SK-N-DZ (cell line): ENCODE measurements around the gene GCA.

Experiments used
- DNase-seq: peaks from one replicate; pipeline ENCODE4 v3.0.0-alpha.2; 2015; ENCODE audit warnings: low spot score

The GCA gene

GRCh38 chr2:162327806-162328205 lies 16.1 kb upstream of the GCA start:
- no peak for DNase-seq

- DNase-seq = no peak
Observed at GRCh38 chr2:162328424-162329157, 15.3 kb upstream of the GCA start.

DNA sequence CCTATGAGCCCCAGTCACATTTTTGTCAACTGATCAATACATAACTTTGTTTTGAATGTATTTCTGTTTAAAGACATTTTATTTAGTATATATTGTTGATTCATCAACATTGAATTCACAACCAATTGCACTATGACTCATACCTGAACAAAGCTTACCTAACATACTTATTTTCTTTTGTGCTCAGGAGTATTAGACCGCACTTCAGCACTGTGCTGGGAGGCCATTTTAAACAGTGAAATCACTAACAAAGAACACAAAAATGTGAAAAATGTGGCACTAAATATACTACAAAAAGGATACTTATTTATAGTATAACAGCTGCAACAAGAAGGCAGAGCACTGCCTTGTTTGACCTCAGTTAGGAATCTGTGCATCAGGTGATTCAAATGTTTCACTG lies 13.1 kb upstream of the GCA start:
- no peak for DNase-seq

DNA sequence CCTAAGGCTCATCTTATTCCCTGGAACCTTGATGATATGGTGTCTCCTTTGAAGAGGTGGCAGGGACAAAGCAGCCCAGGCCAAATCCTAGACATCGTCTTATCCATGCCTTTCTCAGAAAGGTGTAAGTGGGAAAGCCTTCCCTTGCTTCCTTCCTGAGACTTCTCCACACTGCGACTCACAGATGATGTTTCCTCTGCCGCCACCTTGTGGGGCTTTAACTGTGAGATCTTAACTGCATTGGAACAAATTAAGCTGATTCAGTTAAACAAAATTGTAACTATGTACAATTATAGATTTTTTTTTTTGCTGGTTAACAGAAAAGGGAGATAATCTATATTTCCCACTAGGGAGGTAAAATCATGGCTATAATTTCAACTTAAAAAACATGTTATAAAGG lies 10.0 kb upstream of the GCA start:
- peak; percentile 17 for DNase-seq

DNA sequence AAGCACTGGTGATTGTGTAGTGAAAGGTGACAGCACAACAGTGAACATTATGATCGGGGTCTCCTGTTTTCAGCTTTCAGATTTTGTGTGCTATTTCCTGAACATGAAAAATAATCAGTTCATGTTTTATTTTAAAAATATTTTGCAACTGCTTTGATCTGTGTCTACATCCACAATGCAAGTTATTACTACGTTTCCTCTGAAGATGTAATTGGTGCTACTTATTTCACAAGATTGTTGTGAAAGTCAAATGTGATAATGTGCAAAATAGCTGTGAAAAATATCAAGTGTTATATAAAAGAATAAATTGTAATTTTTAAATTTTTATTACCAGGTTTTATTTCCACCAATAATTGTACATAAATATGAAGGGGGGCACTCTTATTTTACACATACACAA lies 6.1 kb upstream of the GCA start:
- DNase-seq = no peak

- DNase-seq = no peak
Observed at GRCh38 chr2:162340822-162341221, 3.1 kb upstream of the GCA start.

GRCh38 chr2:162342321-162342720 lies 1.6 kb upstream of the GCA start:
- no peak for DNase-seq

GRCh38 chr2:162342841-162343240 lies 1.1 kb upstream of the GCA start:
- DNase-seq = no peak

DNA sequence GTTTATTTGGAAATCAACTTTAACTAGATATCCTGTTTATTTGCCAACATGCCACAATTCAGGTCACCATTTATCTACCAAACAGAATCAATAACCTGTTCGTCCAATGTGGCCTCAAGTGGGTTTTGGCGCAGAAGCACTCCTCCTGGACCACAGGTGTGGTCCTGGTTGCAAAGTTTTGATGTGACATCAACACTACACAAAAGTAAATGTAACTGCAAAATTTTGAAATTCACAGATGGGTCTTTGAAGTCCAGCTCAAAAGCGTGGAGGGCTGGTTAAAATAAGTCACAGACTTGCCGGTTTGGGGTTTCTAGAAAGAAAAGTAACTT lies 474 bp upstream of the GCA start:
- DNase-seq = no peak

DNA sequence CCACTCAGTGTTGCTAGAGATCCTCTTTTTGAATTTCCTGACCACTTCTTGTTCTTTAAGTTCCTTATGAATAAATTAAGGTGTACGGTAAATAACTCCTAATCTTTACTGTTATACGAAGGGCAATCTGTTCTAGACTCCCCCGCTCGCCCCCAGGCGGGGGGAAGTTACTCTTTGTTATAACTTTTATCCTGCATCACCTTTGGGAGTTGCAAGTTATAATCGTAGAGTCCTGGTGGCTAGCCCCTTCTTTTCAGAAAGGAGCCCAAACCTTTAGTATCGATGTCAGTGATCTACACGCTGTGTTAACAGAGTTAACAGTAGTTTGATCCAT lies 652 bp downstream of the GCA start:
- DNase-seq = no peak

GRCh38 chr2:162365392-162365791 lies 21.5 kb downstream of the GCA start:
- DNase-seq = no peak

- DNase-seq = no peak
Observed at GRCh38 chr2:162368494-162368893, 24.6 kb downstream of the GCA start.

- DNase-seq = no peak
Observed at GRCh38 chr2:162369551-162369950, 25.6 kb downstream of the GCA start.

DNA sequence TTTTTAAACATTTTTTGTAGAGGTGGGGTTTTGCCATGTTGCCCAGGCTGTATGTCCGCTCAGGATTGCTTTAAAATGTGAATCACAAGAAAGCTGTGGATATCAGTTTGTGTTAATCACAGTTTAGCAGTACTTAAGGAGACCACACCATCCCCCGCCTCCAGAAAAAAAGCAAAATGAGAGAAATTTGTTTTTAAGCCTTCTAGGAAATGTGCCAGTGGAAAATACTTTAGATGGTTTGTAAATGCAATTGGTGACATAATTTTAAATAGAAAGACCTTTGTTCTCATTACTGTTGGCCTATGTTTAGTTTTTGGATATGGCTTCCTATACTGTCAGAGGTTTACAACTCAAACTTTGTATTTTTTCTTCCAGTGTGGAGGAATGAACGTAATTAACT lies 27.0 kb downstream of the GCA start:
- no peak for DNase-seq

GRCh38 chr2:162372818-162373217 lies 28.9 kb downstream of the GCA start:
- DNase-seq = no peak

DNA sequence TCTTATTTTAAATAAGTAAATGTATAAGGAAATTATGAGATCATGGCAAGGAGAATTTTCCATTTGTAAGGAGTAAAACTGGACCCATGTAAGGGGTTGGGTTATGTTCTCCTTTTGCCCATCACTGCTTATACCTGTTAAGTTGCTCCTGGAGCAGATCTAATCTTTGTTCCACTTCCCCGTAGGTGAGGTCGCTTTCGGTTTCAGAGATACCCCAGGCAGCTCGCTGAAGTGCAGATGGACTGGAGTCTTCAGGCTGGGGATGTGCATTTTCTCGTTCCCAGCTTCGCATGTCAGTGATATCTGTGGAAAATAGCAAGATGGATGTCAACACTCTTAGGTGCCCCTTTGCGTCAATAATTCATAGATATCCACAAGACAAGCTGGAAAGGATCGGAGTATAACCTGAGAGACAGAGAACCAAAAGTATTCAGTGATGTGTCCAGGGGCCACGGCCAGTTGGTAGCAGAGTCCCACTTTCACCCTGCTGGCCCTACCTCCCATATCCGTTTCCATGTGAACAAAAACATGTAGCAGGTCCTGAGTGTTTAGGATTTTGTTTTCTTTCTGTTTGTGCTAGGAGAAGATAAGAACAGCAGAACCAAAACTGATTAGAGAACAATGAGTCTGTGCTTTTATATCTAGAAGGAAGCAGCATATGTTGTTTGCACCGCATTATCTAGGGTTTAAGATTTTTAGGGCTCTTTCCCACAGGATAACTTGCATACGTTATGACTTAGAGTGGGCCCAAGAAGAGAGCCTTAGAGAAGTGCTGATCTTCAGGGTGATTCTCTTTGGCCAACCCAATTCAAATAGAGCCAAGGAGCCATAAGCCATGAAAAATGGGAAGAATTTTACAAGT lies 36.0 kb downstream of the GCA start:
- no peak for DNase-seq

GRCh38 chr2:162381851-162382250 lies 37.9 kb downstream of the GCA start:
- DNase-seq = no peak

DNA sequence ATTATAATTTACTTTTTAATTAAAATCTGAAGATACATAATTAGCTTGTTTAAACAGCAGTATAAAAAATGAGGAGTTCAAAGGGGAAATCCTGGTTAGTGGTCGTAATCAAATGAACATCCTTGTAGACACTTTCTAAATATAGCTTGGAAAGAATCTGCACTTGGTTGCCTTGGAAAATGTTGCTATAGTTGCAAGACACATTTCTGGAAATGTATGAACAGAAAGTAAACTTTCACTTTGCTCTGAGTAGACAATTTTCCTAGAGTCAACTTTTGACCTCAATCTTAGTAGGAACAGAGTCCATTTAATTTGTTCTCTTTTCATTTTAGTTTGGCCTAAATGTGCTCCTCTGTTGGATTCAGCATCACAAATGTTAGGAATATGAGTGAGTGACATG lies 38.3 kb downstream of the GCA start:
- DNase-seq = no peak

- no peak for DNase-seq
Observed at GRCh38 chr2:162385536-162385935, 41.6 kb downstream of the GCA start.

DNA sequence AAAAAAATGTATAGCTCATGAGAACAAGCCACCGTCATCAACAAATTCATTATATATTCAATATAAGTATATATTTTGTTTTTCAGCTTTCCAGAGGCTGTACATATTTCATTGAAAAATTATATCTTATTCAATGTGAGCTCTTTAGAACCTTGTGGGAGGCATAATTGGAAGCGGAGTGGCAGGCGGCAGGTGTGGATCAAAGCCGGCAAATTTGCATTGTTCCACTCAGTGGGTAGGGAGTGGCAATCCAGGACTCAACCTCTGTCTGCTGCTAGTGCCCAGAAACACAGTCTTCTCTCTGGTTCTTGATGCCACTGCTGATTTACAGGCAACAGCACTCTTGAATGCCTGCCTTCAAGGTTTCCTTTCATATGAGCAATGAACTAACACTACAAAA lies 46.9 kb downstream of the GCA start:
- no peak for DNase-seq

DNA sequence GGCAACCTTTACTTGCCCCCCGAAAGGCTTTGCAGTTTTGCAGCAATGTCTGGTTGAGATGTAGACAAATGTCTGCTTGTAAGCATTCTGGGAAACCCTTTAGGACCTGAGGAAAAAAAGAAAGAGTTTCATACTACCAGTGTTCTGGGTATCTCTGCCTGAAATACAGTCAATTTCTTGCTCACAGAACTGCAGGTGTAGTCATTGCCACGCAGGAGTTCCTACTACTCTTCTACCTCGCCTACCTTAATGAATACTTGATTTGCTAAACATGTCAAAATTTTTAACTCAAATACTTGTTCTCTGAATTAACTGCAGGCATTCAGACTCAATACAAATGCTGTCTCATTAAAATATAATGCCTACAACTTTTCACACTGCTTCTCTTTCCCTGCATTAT lies 56.4 kb downstream of the GCA start:
- DNase-seq = no peak

- DNase-seq = no peak
Observed at GRCh38 chr2:162401871-162402270, 57.9 kb downstream of the GCA start.

DNA sequence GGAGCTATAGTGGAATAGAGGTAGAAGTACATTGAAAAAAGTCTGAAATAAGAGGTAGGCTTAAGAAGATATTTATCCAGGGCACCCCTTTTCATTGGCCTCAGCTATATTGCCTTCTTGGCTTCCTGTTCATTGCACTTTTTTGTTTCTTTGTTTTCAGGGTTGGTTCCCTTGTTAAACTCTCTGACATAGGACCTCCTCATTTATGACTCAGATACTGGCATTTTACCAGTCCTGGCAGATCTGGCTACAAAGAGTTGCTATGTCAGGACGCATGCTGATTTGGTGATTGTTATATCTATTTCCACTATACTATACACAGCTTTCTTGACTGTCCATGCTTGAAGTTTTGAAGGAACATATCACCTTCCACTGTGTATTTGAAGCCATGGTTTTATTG lies 60.0 kb downstream of the GCA start:
- no peak for DNase-seq
